HG03135 (cell line): Measurements from ENCODE around the gene AKAP9.
"Not testable (repeated sequence)": the region's sequence is repeated elsewhere in the genome, so short reads cannot be mapped to it uniquely, and the experiment has no call there.

Experiments
- ATAC-seq: cut with Tn5 transposase; IDR thresholded peaks from one replicate; pipeline ENCODE4 v1.9.1; 2021; ENCODE audit warnings: mild to moderate bottlenecking, moderate library complexity; ENCODE audit not compliant: unreplicated experiment

AKAP9 gene

DNA sequence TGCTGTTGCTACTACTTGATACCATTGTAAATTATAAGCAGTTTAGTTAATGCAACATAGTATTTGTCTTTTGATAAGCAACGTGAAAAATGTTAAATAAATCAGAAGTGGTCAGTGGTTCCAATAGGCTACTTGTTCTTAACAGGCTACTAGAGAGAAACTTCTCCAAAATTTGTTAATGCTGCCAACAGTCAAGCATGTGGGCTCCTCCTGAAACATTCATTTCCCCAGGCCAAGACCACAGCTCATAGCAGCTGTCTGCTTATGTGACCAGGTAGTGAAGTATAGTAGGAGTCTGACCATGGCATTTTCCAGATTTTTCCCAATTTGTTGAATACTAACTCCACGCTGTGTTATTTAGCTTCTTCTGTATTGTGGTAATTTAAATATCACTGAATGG, 112.7 kb downstream of the AKAP9 start:
- no peak for ATAC-seq

DNA sequence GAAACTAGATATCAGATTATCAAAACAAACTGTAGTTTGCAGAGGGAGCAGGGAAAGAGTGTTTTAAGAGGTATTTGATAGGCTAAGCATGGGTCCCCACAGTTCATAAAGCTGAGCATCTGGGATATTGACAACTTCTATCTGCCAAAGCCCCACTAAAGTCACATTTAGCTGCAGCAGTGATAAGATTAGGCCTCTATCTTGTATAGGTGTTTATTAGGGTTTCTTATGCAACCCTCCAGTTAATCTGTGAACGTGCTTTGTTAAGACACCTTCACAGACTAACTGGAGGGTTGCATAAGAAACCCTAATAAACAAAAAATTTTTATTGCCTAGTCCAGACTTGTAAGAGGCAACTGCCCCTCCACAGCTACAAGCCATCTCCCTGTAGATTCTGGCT, 115.6 kb downstream of the AKAP9 start:
- ATAC-seq = no peak

DNA sequence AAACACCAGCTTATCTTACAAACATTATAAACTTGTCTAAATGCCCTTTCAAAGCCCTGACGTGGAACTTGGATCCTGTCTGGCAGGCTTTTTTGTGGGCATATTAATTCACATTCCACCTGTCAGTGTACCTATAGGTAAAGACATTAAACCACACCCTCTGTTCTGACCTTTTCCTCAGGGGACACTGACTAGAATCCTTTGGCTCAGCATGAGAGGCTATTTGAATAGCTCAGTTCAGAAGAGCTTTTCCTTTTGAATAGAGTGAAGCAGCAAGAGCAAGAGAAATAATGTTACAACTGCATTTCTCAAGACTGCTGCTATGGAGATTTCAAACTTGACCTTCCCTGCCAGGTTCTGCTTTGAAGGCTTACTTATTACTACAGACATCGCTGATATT, 116.7 kb downstream of the AKAP9 start:
- ATAC-seq = no peak

DNA sequence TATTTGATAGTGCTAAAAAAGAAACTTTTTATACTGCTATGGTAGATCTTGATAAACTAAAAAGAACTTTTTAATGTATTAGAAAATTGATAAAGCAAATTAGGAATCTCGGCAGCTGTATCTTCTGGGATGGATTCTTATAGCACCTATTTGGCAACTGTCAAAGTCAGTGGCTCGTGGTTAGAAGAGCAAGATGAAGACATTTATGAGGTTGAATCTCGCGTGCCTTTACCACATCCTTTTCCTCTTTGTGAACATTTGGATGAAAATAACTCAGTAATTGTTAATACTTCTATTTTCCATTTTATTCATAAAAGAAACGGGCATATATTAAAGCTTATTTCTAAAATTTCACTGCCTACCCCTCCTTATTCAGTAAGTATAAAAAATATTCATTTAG, 117.4 kb downstream of the AKAP9 start:
- no peak for ATAC-seq

DNA sequence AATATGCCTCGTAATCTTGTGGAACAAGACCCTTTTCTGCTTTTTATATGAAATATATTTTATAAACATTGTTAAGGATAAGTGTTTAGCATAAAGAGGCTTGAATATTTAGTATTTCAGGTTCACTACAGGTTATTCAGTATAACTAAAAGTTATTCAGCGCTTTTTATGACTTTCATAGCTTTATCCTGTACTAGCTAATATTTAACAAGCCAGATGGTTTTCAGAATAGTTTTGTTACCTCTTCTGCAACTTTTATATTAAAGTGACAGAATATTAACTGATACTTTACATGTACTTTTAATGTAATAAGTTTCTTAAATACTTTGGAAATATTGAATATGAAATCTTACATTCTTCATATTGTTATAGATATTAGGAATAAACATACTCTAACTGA, 118.2 kb downstream of the AKAP9 start:
- ATAC-seq = no peak

DNA sequence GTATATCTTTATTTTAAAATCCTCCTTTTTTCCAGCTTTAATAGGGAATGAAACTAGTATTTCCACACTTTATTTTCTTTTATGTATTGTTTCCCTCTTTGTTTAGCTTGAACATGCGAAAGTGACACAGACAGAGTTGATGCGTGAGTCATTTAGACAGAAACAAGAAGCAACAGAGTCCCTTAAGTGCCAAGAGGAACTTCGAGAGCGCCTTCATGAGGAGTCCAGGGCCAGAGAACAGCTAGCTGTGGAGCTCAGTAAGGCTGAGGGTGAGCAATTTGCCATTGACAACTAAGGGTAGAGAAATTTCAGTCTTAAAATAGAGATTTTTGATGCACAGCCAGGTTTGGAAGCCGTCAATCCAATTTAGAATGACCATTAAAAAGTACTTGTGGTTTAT, 120.5 kb downstream of the AKAP9 start:
- no peak for ATAC-seq

DNA sequence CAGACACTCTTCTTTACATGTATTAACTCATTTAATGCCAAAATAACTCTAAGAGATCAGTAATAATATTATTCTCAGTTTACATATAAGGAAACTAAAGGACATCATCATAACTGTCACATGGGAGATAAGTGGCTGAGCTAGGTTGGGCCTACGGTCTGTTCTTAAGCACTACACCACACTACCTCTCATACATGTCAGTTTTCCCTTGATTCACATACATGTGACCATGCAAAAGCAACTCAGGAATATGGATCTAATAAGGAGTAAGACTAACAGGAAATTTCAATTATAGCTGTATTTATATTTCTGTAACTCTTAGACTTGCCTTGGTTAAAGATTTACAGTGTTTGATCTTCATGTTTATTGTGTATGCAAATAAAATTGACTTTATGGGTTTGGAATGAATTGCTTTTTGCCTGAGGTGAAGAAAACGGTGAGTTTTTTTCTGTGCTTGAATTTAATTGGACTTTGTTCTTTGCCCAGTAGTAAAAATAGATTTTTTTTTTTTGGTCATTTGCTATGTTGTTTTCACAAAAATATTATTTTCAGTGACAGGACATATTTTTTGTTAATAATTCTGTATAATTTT, 123.9 kb downstream of the AKAP9 start:
- no peak for ATAC-seq

DNA sequence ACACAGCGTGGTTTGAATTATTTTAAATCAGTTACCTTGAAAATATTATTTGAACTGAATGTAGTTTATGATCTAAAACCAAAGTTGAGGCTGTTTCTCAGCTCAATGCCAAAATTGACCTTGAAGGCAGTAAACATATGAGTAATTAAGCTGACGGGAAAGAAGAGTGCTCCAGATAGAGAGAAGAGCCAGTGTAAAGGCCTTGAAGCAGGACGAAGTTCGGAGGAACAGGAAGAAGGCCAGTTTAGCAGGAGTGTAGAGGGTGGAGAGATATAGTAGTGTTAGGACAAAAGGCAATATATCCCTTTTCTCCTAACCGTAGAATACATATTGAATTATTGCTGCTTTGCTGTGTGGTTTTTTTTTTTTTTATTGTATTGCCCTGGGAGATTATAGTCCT, 130.4 kb downstream of the AKAP9 start:
- ATAC-seq = no peak

DNA sequence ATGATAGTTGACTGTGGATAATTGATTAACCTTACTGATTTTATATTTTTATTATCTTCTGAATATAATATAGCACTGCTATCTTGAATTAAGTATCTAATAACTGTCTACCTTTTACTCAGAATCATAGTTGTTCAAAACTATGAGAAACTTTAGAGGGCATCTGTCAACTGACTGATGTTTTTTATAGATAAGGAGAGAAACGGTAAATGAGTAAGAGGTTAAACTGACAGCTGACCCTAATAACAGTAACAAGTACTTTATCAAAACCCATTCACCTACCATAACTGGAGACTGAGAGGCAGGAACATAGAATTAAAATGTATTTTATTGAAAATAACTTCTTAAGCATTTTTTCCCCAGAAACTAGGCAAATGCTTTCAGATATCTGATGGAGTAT, 131.5 kb downstream of the AKAP9 start:
- no peak for ATAC-seq

DNA sequence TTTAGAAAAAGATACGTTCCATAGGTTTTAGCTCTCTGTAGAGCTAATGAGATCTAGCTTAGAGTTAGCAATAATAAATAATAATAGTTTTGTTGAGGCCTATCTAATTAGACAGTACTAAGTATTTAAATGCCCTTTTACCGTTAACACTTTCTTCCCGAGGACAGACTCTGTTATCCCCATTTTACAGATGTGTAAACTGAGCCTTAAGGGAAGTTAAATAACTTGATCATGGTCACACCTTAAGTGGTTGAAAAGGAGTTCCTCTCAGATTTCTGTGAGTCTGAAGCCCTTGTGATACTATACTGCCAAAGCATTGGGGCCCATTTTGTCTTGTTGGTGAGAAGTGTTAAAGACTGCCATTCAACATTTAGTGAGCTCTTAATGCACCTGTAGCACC, 132.0 kb downstream of the AKAP9 start:
- ATAC-seq = no peak

DNA sequence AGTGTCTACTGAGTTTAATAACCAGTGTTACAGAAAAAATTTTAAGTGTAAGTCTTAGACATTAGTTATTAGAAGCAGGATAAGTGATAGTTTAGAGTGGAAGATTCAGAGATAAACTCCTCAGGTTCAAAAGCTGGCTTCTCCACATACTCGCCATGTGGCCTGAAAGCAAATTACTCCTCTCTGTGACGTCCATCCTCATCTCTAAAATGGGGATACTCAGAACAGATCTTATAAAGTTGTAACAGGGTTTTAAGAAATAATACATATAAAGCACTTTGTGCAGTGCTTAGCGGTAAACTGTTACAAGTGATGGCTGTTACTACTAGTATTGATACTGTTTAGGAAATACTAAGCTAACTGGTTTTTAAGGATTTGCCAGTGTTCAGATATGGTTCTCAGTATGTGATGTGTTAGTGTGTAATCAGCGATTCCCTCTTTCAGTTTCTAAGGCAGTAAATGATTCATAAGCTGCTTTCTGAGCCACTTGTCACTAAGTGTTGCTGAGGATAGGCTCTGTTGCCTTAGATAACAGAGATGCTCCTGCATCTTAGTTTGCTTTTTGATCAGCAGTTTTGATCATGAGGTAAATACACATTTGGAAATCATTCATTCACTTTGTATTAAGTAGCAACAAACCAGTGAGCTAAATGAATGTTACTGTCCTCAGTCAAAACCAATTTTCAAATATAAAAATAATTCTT, 134.9 kb downstream of the AKAP9 start:
- peak; percentile 89 for ATAC-seq

DNA sequence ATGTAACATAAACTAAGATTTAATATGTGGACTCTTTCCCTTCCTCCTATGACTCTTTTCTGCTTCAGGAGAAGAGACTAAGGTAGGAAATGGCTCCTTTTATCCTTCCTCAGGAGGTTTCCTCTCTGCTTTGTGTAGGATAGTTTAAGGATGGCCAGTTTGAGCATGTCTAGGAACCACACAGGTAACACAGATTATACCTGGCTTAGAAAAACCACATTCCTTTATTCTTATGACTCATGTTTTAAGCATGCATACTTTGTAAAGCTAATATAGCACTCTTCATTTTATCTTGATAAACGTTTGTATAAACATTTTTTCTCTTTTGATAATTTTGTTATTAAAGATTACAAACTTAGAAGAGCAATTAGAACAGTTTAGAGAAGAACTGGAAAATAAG, 135.8 kb downstream of the AKAP9 start:
- ATAC-seq = no peak

DNA sequence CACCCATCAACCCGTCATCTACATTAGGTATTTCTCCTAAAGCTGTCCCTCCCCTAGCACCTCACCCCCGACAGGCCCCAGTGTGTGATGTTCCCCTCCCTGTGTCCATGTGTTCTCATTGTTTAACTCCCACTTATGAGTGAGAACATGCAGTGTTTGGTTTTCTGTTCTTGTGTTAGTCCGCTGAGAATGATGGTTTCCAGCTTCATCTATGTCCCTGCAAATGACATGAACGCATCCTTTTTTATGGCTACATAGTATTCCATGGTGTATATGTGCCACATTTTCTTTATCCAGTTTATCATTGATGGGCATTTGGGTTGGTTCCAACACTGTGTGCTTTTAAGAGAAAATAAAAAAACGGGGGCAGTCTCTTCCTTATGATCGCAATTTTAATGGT, 143.3 kb downstream of the AKAP9 start:
- ATAC-seq = not testable (repeated sequence)

DNA sequence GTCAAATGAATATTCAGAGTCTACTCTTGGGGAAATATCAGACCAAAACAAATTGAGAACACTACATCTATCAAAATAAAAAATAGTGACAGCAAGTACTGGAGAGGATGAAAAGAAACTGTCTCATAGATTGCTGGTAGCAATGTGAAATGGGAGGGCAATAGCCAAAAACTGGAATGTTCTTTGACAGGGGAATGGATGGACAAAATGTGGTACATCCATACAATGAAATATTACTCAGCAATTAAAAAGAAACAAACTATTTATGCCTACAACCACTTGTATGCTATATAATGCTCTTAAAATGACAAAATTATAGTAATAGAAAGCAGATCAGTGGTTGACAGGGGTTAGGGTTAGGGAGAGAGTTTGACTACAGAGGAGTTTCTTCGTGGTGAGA, 147.6 kb downstream of the AKAP9 start:
- ATAC-seq = no peak

DNA sequence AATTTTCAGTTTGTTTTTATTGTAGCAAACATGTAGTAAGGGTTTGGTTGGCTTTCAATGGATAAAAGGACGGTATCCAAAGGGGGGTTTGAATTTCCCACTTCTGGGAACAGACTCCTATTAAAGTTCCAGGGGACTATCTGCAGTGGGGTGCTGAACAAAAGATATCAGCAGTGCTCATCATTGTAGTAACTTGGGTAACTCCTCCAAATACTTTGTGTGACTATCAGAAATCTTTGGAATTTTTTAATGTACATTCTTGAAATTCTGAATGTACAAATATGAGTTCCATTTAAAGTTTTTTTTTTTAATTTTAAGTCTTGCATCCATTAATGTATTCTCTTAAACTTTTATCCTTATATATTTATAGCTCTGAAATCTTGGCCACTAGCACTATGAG, 151.5 kb downstream of the AKAP9 start:
- no peak for ATAC-seq

DNA sequence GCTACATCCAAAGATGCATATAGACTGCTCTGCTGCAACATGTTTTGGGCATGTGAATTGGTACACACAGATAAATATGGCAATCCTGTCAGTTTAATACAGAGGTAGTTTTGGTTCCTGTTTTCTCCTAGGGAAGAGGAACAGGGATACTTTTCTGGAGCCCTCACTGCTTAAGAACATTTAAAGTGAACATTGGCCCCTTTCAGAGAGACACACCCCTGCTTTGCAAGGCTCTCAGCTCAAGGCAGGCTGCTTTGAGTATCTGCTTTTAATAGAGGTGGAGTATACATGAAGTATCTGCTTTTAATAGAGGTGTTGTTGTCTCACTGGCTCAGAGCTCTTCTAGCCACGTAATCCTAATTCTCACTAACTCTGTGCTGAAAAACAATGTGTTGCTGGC, 154.7 kb downstream of the AKAP9 start:
- ATAC-seq = no peak

DNA sequence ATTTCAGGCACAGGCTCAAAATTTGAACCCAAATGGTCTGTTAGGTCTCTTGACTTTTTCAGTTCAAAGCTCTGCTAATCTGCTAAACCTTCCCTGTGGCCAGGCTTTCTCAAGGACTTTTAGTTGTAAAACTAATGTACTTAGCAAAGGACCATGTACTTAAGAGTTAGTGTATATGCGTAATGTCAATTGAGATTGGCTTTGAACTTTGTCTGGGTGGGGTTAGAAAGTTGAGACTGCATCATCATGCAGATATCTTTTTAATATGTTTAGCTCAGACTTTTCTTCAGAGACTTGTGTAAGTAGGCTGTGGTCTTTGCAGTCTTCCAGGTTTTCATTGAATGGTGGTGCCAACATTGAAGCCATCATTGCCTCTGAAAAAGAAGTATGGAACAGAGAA, 159.9 kb downstream of the AKAP9 start:
- no peak for ATAC-seq

DNA sequence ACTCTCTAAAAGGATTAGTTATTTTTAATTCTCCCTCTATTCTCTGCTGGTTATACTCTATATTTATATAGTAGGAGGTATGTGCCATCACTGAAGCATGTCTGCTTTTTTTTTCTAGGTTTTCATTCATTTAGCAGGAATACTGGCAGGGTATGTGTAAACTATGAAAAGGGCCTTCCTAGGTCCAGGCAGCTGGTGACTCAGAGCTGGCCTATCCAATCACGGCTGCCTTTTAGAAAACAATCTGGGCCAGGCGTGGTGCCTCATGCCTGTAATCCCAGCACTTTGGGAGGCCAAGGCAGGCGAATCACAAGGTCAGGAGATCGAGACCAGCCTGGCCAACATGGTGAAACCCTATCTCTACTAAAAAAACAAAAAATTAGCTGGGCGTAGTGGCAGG, 162.2 kb downstream of the AKAP9 start:
- not testable (repeated sequence) for ATAC-seq

DNA sequence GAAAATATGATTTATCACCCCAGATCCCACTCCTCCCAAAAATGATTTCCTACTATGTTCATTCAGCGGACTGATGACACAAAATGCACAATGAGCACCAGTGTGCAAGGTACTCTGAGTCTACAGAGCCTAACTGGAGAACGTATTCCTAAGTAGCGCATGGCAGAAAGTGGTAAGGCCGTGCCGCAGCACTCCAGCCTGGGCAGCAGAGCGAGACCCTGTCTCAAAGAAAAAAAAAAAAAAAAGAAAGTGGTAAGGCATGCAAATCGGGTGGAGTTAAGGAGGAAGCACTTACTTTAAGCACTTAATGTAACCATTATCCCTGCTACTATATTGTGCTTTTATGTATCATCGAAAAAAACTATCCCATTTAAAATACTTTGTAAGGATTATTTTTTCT, 168.2 kb downstream of the AKAP9 start:
- ATAC-seq = no peak

DNA sequence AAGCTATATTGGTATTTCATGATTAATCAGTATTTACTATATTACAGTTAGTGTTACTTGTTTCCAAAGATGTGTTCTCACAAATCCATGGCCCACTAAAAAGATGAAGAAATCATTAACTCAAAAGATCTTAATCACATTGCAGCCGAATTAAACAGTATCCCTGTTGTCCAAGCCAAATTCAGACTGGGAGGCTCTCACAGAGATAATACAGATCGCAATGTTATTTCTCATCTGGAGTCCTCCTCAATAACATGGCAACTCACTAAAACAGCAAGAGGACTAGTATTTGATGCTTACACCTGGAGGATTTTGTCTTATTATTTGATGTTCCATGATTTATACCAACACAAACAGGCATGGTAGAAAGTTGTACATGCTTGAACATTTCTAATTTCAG, 170.2 kb downstream of the AKAP9 start:
- no peak for ATAC-seq

DNA sequence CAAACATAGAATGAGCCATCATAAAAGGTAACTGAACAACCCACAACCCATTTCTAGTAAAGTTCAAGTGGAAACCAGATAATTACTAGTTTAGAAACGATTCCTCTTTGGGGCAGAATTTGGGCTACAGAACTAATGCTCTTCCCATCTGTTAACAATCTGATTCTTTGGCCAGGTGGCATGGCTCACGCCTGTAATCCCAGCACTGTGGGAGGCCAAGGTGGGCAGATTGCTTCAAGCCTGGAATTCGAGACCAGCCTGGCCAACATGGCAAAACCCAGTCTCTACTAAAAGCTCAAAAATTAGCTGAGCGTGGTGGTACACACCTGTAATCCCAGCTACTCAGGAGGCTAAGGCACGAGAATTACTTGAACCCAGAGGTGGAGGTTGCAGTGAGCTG, 175.2 kb downstream of the AKAP9 start:
- no peak for ATAC-seq

DNA sequence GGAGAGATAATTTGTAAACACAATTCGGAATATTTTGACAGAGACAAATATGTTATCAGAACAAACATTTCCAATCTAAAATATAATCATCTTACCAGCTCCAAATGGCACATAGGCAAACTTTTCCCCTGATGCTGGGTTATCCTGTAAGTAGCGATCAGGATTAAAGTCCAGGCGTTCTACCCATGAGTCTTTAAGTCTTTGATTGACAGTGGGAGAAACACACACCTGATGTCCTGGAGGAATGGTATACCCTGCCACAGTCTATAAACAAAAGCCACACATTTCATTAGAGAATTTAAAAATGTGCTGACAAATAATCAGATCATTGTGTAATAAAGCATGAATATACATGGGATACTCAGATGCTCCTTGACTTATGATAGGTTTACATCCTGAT, 176.3 kb downstream of the AKAP9 start:
- ATAC-seq = no peak

DNA sequence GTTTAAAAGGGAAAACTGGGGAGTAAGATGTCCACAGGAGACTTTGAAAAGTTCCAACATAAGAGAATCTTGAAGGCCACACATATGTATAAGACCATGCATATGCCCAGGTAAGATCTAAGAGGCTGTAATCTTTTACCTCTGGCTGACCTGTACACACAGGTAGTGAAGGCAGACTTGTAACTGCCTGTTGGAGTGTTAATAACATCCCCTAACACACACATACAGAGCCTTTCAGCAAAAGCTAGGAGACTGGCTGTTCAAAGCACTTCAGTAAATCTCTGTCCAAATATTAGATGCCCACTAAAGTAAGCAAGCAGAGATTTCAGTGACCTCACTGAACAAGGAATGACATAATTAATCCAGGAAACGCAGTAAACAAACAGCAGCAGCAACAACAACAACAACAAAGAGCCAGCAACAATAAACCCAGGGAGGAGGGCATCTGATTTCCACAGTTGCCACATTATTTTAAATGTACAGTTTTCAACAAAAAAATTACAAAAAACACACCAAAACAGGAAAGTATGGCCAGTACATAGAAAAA, 178.6 kb downstream of the AKAP9 start:
- ATAC-seq = no peak
